PC-3 (cell line): ENCODE measurements around the gene ZBTB16.

Experiments
- CTCF ChIP-seq: fragments of 300-600 bp; sonication (generic); conservative IDR thresholded peaks from 2 replicates; pipeline ENCODE4 v1.5.1; 2017; ENCODE audit warnings: antibody characterized with exemption, low read depth, mild to moderate bottlenecking, low read length
- EZH2 ChIP-seq: fragments of 300-600 bp; sonication (generic); IDR thresholded peaks from one replicate; pipeline ENCODE4 v1.6.1; 2017; ENCODE audit warnings: antibody characterized with exemption, mild to moderate bottlenecking, low read length; ENCODE audit not compliant: unreplicated experiment

GRCh38 chr11:114242032-114242431 lies 182.5 kb downstream of the ZBTB16 start:
- no peak for TF ChIP-seq CTCF
- no peak for TF ChIP-seq EZH2
